Transverse colon (tissue), 4 donors: ENCODE measurements around the gene SMYD1. TPM values are rescaled to one million over a fixed set of nuclear protein-coding genes. Genes with fewer than 3 reads are reported as not detected.
A peak's percentile ranks its signal among the peaks of the same experiment; 100 is the strongest.

Source experiments
- DNase-seq: peaks from one replicate; pipeline ENCODE4 v3.0.0-alpha.2; 2019
- H3K27ac ChIP-seq, 4 donors: fragments of 200-600 bp; sonication (generic); 2 replicates each; pipeline ENCODE4 v1.5.1; 2016 to 2018; ENCODE audit warnings: inconsistent platforms in 4 of 4
- H3K27me3 ChIP-seq: fragments of 200-600 bp; sonication (generic); 2 replicates; pipeline ENCODE4 v1.5.1; 2017; ENCODE audit warnings: inconsistent platforms
- H3K36me3 ChIP-seq, 4 donors: fragments of 200-600 bp; sonication (generic); 2 replicates each; pipeline ENCODE4 v1.5.1; 2017 to 2019; ENCODE audit warnings: inconsistent platforms in 4 of 4
- H3K4me1 ChIP-seq, 4 donors: fragments of 200-600 bp; sonication (generic); 2 replicates each; pipeline ENCODE4 v1.5.1; 2017 to 2020; ENCODE audit warnings: inconsistent platforms in 4 of 4
- H3K4me3 ChIP-seq, 4 donors: fragments of 200-600 bp; sonication (generic); 1 replicate in 1 of 4; 2 replicates in 3 of 4; pipeline versions ENCODE4 v1.5.1 to v1.6.1; 2017 to 2019; ENCODE audit warnings: inconsistent platforms in 4 of 4
- H3K9me3 ChIP-seq, 2 donors: fragments of 200-600 bp; sonication (generic); 2 replicates each; pipeline ENCODE4 v1.5.1; 2017 to 2019; ENCODE audit warnings: inconsistent platforms in 2 of 2
- CTCF ChIP-seq, 5 experiments: fragments of 200-600 bp in 3 of 5; fragments of 450-650 bp in 2 of 5; sonication (generic) in 3 of 5; IDR thresholded peaks; 1 replicate in 2 of 5; 2 replicates in 3 of 5; pipeline ENCODE4 v1.5.1; 2016 to 2017; ENCODE audit warnings: antibody characterized with exemption in 5 of 5, inconsistent platforms in 3 of 5, mild to moderate bottlenecking in 2 of 5, moderate library complexity in 1 of 5
- EP300 ChIP-seq: sonication (generic); formaldehyde crosslinking; IDR thresholded peaks from one replicate; pipeline ENCODE4 v1.6.1; 2017; ENCODE audit warnings: antibody characterized with exemption, low read depth
- POLR2A ChIP-seq: fragments of 450-650 bp; IDR thresholded peaks from one replicate; pipeline ENCODE4 v1.6.1; 2016; ENCODE audit warnings: antibody characterized with exemption, mild to moderate bottlenecking, moderate library complexity
- POLR2AphosphoS5 ChIP-seq, 3 donors: sonication (generic); formaldehyde crosslinking; IDR thresholded peaks; one replicate each; pipeline ENCODE4 v1.6.1; 2016; ENCODE audit warnings: antibody characterized with exemption in 3 of 3
- WGBS, 2 donors: methylation state at CpG; one replicate each; pipeline ENCODE4 v1.1.5; 2018; ENCODE audit warnings: low coverage in 1 of 2; 5-methylcytosine and 5-hydroxymethylcytosine counted together
- in situ Hi-C, 4 donors: fragments of 200-750 bp; cut with MboI; loops; one replicate each; pipeline versions ENCODE4 v1.15.0 to v1.15.1; 2017; ENCODE audit warnings: low sequenced_read_pairs in 3 of 4, low pct_ligation_motif_present in 1 of 4, low pct_unique_long_range_greater_than_20kb in 1 of 4
- intact Hi-C: fragments of 100-400 bp; cut with DNase I; formaldehyde crosslinking; loops from one replicate; pipeline ENCODE4 v1.15.1; 2023; ENCODE audit warnings: low total_unique reads
- total RNA-seq, 4 donors: library from RNA; depleted of rRNA; stranded (reverse); fragments of >200 nt; gene quantifications; one replicate each; pipeline ENCODE4 v1.1.0, GENCODE V29; 2016

SMYD1 gene
- total RNA-seq, 4 donors from 2014 or later, result 1.6 to 48.6 (median 3.2) TPM

- no peaks in the 10 kb centered on the region for H3K36me3 ChIP-seq
- DNase-seq, result no peak
- no peaks in the 10 kb centered on the region for H3K27me3 ChIP-seq
- peak overlapping the region in 2 of 4 donors; percentile 38 to 85 for H3K27ac ChIP-seq
- in situ Hi-C loops, result no loop called here
- H3K4me1 ChIP-seq, result peaks cover 5 to 13% (median 8%) of the 10 kb centered on the region in 4 donors
- 86 to 91% methylated on average over 5 to 9 of the region's 9 CpGs for WGBS, 2 donors
- TF ChIP-seq EP300 (no peak), POLR2AphosphoS5 (IDR thresholded peaks at IDR 0.05) (peak in 1 of 3 donors; percentile 51)
- intact Hi-C loops, result no loop called here
- H3K9me3 ChIP-seq, result no peaks in the 10 kb centered on the region
- H3K4me3 ChIP-seq, result no peak overlapping the region
Observed at GRCh38 chr2:88123975-88124917, 56.6 kb downstream of the SMYD1 start.

- peak overlapping the region; percentile 77 to 87 (median 86) for H3K27ac ChIP-seq
- peak overlapping the region in 3 of 4 donors; percentile 30 to 35 (median 30) for H3K4me3 ChIP-seq
- 60 to 80% methylated on average over 2 to 3 of the region's 3 CpGs for WGBS, 2 donors
- H3K36me3 ChIP-seq, result no peaks in the 10 kb centered on the region
- H3K27me3 ChIP-seq, result no peaks in the 10 kb centered on the region
- in situ Hi-C loops (no loop called here), intact Hi-C loops (no loop called here)
- no peak for DNase-seq
- no peak for TF ChIP-seq POLR2A
- TF ChIP-seq EP300, result no peak
- TF ChIP-seq POLR2AphosphoS5 (IDR thresholded peaks at IDR 0.05), result no peak
- no peak for TF ChIP-seq CTCF (IDR thresholded peaks at IDR 0.05)
- H3K9me3 ChIP-seq, result no peaks in the 10 kb centered on the region
- H3K4me1 ChIP-seq, result peaks cover 6 to 22% (median 15%) of the 10 kb centered on the region in 4 donors
Observed at GRCh38 chr2:88125344-88125923, 57.8 kb downstream of the SMYD1 start.

- Histone ChIP-seq H3K9me3 (no peaks in the 10 kb centered on the region), H3K4me3 (peak overlapping the region; percentile 1 to 35 (median 30)), H3K27ac (peak overlapping the region; percentile 77 to 87 (median 86)), H3K36me3 (no peaks in the 10 kb centered on the region), H3K4me1 (peaks cover 13 to 29% (median 22%) of the 10 kb centered on the region in 4 donors), H3K27me3 (no peaks in the 10 kb centered on the region)
- in situ Hi-C loops (no loop called here), intact Hi-C loops (no loop called here)
- WGBS, 2 donors, result 70 to 90% methylated on average over 4 to 11 of the region's 11 CpGs
- DNase-seq, result no peak
- no peak for TF ChIP-seq POLR2A
- TF ChIP-seq POLR2AphosphoS5 (IDR thresholded peaks at IDR 0.05), result no peak
- no peak for TF ChIP-seq EP300
- no peak for TF ChIP-seq CTCF (IDR thresholded peaks at IDR 0.05)
Observed at GRCh38 chr2:88125924-88126771, 58.5 kb downstream of the SMYD1 start.

- H3K9me3 ChIP-seq, result no peaks in the 10 kb centered on the region
- in situ Hi-C loops, result no loop called here
- TF ChIP-seq POLR2AphosphoS5 (IDR thresholded peaks at IDR 0.05) (no peak), POLR2A (no peak), CTCF (IDR thresholded peaks at IDR 0.05) (no peak), EP300 (no peak)
- no peaks in the 10 kb centered on the region for H3K36me3 ChIP-seq
- peak overlapping the region; percentile 77 to 87 (median 86) for H3K27ac ChIP-seq
- no peaks in the 10 kb centered on the region for H3K27me3 ChIP-seq
- peaks cover 14 to 36% (median 24%) of the 10 kb centered on the region in 4 donors for H3K4me1 ChIP-seq
- DNase-seq, result peak; percentile 56
- WGBS, 2 donors, result 42 to 67% methylated on average over 3 of the region's 3 CpGs
- H3K4me3 ChIP-seq, result peak overlapping the region; percentile 1 to 35 (median 30)
- intact Hi-C loops, result no loop called here
Observed at GRCh38 chr2:88126772-88127637, 59.4 kb downstream of the SMYD1 start.
